Stimulated activated CD8-positive, alpha-beta memory T cell treated with anti-CD3 and anti-CD28 coated beads, Interleukin-7, amount 100 ng/mL, for 48 hours (primary cell): ENCODE data around the gene SLC8A1.
A peak's percentile ranks its signal among the peaks of the same experiment; 100 is the strongest.

Experiments used
- DNase-seq, 2 donors: peaks; one replicate each; pipeline ENCODE4 v3.0.0-alpha.2; 2020; ENCODE audit warnings: low read depth in 1 of 2; ENCODE audit errors: extremely low read depth in 1 of 2

The SLC8A1 gene

DNA sequence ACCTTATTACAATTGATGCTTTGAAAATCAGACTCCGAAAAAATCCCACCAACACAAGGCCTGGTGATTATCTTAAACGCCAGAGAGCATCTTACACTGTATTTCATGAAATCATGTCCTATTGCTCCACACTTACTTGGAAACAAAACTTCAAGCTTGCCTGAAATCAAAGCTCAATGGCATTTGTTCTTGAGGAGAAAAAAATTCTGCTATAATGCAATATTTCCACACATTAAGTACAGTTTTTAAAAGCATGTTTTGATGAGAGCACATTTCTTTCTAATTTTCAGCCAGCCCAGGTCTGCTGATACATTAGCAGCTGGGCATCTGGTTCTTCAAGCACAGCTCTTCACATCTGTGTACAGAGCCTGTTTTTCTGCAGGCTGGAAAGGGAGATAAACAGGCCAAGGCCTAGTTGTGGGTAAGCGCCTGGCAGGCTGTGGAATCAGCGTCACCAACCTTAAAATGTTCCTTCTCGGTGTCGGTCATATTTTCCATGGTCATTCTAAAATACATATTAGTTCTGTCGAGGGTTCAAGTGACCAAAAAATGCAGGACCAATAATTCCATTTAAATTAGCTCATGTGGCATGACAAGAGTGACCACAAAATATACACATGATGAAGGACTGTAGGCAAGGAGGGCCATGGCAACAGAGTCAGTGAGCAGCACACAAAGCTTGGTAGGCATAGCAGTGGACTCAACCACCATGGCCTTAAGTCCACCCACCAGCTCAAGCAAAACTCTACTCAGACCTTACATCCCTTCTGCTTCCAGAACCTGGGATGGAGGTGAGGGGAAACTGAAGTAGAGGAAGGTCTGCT is 20.9 kb downstream of the SLC8A1 start:
- DNase-seq, result no peak

DNA sequence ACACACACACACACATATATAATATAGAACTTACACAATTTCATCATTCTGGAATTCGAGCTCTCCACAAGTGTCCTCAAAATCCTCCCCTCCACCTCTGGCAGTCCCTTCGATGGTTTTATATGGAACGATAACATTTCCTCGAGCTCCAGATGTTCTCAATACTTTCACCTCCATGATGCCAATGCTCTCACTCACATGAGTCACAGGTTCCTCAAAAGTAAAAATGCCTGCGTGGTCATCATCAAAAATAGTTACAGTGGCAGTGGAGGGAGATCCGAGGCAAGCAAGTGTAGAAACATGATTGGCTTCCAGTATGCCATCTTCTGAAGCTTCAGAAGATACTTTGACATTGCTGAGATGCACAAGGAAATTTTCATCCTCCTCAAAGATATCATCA is 23.5 kb downstream of the SLC8A1 start:
- DNase-seq, result no peak

DNA sequence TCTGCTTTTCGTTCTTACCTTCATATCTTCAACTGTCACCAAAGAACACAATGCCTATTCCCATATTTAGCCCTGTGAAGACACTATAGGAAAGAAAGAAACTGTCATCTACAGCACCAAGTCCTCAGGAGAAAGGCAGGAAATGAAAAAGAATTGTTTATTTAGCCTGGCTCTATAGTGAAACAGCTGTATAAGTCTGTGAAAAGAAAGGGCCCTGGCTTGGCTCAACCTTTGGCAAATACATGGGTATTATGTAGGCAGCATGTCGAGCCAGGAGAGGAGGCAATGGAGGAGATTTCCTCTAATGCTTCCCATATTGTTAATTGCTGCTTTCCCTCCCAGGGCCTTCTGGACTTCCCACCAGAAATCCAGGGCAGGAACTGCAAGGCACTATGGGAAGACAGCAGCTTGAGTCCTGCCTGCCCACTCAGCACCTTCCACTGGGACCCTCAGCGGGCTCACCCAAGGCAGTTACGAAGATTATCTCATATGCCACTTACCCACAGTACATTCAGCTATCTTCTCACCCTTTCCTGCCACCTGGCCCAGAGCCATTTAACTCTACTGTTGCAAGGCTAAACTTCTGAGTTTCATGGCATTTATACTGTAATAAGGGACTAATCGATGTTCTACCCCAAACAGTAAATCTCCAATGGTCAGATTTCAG is 30.1 kb downstream of the SLC8A1 start:
- no peak for DNase-seq

DNA sequence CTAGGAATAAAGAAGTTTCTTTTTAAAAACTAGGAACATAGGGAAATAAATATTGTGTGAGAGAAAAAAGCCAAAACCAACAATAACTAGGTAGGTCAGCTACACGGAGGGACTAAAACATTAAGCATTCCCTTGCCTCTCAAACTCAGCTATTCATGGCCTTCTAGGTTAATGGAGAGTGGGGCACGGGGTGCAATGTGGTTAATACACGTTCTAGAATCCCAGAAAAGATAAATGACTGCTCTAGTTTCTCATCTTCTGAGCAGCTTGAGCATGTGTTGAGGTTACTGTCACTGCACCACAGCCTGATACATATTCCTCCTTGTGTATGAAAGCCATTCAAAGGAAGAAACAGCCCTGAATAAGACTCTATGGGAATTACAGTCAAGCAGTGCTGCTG is 31.4 kb downstream of the SLC8A1 start:
- DNase-seq, result no peak

DNA sequence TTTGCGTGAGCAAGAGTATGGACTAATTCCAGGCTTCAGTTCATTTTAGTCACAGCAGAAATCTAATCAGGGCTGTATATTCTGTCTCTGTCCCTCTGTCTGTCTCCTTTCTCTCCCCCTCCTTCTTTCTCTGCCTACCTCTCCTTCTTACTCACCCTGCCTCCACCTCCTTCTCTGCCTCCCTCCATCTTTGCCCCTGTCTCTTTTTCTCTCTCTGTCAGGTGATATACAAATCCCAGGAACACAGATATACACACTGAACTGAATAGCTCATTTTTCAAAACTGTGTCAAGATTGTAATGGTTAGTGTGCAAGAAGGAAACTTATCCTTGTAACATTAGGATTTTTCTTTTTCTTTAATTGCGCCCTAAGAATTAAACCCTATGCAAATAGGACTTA is 32.5 kb downstream of the SLC8A1 start:
- no peak for DNase-seq

DNA sequence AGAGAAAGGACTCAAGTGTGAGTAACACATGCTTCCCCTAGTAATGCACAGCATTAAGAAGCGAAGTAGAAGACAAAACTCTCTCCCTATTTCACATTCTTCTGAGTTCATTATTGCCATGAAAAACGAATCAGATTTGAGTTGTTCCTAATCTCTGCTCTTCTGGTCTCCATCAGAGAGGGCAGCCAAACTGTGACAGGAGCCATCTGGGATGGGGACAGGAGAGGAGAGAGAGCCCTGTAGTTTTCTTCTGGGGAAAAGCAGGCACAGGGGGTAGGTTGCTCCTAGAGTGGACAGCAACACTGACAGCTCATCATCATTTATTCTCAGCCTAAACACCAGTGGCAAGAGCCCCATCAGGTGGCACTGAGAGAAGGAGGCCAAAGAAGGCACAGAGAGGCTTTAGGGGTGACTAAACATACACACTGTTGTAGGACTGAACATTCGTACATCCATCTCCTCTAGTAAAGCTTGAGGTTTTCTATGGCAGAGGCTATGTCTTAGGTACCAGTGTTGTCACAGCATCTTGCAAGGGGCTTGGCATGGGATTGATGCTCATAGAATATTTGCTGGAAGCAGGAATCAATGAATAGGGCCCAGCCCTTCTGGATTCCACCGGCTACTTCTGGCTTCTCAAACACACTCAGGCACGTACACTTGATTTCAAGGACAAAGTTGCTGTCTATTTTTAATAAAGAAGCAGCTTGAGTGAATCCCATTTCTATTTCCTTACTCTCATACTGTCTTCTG is 33.1 kb downstream of the SLC8A1 start:
- no peak for DNase-seq

DNA sequence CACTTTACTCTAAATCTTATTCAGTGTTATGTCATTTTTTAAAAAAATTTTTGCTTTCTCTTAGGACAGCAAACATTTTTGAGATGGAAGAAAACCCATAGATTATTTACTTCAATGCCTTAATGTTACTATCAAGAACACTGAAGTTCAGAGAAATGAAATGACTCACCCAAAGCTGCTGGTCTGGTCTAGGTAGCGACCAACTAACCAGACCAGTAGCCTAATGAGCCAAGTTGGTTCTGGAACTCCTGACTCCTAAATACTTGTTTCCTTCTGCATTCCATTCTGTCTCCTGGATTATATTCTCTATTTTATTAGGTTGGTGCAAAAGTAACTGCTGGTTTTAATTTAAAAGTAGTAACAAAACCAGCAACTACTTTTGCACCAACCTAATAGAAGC is 35.4 kb downstream of the SLC8A1 start:
- no peak for DNase-seq

DNA sequence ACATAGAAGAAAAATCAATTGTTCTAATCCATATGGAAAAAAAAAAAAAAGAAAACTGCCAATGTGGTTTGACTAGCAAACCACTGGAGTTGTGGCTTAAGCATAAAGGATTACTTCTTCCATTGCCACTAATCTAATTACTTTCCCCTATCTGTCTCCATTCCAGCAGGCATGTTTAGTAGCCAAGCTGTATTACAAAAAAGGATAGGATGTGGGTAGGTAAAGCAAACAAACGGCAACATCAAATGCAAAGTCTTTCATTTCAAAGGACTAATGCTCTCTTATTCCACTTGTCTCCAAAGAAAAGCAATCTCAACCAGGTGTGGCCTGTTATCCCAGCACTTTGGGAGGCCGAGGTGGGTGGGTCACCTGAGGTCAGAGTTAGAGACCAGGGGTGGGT is 36.5 kb downstream of the SLC8A1 start:
- DNase-seq, result no peak

DNA sequence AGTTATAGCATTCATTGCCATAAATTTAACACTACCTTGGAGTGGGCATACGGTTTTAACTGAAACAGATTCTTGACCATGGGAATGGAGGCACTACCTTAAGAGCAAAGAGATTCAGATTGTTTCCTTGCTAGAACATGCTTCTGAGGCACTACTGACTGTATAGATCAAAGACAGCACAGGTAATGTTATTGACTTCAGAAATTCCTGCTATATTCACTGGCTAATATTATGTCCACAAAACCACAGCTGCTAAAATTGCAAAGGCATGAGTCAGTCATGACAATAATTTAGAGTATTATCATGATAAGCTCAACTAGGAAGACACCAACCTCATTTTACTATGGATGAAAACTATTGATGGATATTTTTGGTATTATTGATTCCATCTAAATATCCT is 39.4 kb downstream of the SLC8A1 start:
- no peak for DNase-seq

DNA sequence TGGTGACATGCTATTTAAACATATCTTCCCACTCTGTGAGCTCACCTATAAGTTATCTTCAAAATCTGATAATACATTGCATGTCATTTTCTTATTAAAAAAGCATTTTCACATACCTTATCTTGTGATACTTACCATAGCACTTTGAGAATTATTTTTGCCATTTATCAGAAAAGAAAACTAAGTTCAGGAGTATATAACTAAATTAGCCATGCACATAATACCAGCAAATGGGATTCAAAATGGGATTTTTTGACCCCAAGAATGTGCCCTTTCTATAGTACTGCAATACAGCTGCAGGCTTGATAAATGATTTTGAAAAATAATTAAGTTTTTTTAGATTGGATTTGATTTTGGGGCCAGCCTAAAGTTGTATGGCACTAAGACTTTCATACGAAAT is 41.2 kb downstream of the SLC8A1 start:
- no peak for DNase-seq

DNA sequence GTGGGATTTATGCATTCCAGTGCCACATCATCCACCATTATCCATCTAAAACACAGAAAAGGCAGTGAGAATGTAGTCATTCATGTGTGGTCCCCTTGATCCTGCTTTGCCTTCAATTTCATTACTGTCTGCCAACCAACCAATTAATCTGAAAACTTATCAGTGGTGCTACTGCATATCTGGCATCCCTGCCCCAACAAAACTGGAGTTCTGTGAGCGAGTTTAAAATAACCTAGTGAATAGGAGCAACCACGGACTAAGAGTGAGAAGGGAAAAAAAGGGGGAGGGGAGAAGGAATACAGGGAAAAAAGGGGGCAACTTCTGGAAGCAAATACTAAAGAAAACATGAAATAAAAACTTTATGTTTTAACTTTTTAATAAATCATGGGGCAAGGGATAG is 42.2 kb downstream of the SLC8A1 start:
- no peak for DNase-seq

DNA sequence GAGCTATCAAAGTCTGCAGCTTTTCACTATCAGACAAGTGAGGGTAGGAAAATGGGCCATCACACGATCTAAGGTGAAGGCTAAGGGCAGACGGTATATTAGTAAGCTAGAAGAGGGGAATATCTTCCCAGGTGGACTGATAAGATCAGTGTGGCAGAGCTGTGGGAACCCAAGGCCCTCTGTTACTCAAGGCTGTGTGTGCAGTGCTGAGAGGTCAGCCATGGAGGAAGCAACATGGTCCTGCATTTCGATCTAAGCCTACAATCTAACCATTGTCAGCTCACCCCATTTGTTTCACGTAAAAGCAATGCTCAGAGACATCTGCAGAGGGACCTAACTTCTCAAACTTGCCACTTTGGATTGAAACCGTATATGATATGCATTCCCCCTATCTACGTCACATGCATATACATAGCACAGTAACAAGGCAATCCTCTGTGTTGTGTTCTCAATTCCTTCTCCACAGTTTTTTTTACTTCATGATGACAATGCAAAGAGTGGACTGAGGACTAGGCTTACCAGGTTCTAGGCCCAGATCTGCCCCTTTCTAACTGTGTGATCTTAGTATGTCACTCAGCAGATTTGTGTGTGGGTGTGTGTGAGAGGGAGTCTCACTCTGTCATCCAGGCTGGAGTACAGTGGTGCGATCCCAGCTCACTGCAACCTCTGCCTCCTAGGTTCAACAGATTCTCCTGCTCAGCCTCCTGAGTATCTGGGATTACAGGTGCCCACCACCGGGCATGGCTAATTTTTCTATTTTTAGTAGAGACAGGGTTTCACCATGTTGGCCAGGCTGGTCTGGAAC is 45.2 kb downstream of the SLC8A1 start:
- DNase-seq, result no peak

DNA sequence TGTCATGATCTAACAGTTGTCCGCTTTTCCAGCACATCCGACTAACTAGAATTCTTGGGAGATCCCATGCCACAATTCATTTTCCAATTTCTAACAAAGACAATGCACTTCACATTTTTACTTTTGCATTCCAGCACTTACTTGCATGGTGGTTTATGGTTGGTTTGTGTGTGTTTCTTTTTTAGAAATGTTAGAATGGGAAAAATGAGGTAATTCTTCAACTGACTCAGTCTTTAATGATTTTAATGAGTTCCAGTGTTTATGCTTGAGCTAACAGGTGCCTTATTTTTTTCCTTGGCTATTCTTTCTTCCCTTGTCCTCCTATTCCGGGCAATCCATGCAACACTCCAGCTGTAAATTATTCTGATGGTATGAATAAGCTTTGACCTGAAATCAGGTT is 46.4 kb downstream of the SLC8A1 start:
- no peak for DNase-seq

DNA sequence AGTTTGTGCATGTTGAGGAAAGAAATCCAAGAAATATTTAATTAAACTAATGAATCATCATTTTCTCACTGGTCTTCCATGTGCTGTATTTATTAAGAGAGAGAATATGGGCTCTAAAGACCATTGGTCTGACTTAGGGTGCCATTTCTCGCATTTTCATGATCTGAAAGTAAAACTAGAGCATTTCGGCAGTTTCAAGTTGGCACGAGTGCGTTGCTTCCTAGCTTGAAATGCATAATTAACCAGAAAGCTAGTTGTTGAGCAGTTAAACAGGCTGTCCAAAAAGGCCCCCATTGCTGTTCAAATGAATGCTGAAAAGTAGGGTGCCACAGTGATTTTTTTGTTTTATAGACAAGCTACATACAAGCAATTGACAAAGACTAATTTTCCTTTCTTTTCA is 47.4 kb downstream of the SLC8A1 start:
- no peak for DNase-seq

DNA sequence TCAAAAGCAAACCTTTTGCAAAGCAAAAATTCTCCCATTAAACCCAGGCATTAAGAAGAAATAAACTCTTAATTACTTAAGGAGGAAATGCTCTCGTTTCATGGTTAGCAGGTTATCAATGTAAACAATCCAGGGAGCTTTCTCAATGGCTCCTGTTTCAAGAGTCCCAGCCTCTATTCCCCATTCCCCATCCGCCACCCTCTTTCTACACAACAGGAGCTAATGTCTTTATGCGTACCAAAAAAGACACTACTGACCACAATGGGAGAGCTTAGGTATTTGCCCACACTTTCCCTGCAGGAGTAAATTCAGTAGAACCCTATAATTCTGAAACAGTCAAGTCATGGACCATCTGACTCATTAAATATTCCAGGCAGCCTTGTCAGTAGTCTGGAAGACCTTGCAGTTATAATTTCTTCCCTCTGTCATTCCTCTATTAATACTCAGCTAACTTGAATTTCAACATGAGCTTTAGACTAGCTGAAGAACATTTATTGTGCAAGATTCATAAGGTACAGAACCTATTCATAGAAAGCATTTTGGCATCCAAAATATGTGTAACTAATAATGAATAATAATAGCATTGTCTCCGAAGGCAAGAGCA is 48.6 kb downstream of the SLC8A1 start:
- no peak for DNase-seq

DNA sequence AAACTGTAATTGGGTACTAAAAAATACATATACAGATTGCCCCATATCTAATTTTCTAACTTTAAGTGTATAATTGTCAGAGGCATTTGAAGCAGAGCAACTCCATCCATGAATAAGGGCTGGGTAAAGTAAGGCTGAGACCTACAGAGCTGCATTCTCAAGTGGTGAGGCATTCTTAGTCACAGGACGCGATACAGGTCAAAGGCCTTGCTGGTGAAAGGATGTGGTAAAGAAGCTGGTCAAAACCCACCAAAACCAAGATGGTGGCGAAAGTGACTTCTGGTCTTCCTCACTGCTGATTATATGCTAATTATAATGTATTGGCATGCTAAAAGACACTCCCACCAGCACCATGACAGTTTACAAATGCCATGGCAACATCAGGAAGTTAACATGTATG is 50.0 kb downstream of the SLC8A1 start:
- DNase-seq, result peak in 1 of 2 donors; percentile 8

DNA sequence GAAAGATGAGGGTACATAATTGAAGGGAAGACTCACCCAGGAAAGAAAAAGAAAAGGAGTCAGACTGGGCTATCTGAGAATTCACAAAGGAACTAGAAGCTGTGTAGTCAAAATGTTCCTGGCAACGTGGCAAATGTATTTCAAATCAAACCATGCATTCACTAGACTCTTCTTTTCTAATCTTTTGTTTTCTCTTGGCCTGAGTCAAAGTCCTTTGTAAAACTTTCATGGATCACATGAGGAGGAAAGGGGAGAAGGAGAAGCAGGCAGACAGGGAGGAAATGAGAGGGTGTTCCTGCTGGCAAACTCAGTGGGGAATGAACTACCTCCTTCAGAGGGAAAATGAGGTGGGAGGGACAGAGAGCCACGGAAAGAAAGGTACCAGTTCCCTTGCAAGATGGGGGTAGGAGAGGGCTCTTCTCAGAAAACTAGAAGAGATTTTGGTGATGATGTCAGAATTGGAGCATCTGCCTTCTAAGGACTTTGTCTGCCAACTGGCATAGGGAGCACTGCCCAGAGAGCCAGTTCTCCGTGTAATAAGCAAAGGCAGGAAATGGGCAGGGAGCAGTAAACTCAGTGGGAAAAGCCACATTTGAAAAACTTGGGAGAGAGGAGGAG is 51.4 kb downstream of the SLC8A1 start:
- DNase-seq, result no peak

DNA sequence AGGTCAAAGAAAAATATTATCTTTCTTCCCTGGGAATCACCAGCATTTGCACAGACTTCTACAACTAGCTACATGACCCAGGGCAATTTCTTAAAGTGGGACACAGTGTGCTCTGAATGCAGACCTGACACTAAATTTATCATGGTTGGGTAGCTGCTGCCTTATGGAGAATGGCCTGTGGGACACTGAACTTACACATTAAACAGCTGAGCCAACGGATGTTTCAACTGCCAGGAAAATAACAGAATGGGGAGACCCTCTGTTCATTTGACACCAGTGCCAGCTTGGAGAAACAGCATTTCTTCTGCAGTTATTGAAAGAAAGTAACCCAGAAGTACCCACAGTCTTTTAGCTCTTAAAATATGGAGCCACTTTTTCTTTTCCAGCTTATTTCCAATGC is 54.1 kb downstream of the SLC8A1 start:
- DNase-seq, result no peak

DNA sequence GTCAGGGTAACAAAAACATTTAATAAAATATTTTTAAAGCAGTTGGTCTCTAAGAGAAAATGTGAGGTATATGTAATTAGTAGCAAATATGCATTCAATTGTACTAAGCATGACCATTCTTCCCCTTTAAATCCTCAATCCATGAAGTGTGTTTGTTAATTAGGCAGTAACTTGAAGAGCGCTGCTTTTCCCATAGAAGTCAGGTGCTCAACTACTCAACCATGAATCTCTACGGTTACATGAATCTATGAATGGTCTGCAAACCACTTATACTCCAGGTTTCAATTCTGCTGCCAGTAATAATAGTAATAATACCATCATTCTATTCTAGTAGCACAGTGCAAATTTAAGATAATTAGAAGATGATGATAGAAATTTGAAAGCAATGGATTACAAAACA is 55.8 kb downstream of the SLC8A1 start:
- DNase-seq, result no peak
